Endothelial cell of umbilical vein (primary cell): ENCODE data around the gene CCDC150. TPM values are rescaled to one million over a fixed set of nuclear protein-coding genes. Genes with fewer than 3 reads are reported as not detected.

ENCODE experiments used
- Bru-seq: library from RNA; stranded (reverse); fragments of 400-500 nt; gene quantifications from one replicate; lab custom pipeline; 2021; lab: Mats Ljungman, UMichigan
- BruChase-seq, 2 experiments: library from RNA; stranded (reverse); fragments of 400-500 nt; gene quantifications; one replicate each; lab custom pipeline; 2021; lab: Mats Ljungman, UMichigan
- BruUV-seq: library from RNA; stranded (reverse); fragments of 400-500 nt; replicated peaks from 2 replicates; lab custom pipeline; 2021; lab: Mats Ljungman, UMichigan
- CTCF ChIA-PET: fragments of 300-600, 350-600 bp; sonication (Branson Sonifier 250); formaldehyde crosslinking; loops from one replicate; lab custom pipeline; 2021; ENCODE audit warnings: antibody characterized with exemption, inconsistent platforms; lab: Charles Lee
- POLR2A ChIA-PET: fragments of 300-600, 350-600 bp; sonication (Branson Sonifier 250); formaldehyde crosslinking; loops from one replicate; lab custom pipeline; 2021; ENCODE audit warnings: antibody characterized with exemption, inconsistent platforms; lab: Charles Lee
- DNase-seq: peaks from one replicate; pipeline ENCODE4 v3.0.0-alpha.2; 2011; ENCODE audit warnings: low read depth, low spot score
- FAIRE-seq: peaks from 2 replicates; lab custom pipeline; 2011; peaks lifted over from hg19 to GRCh38; lab: Jason Lieb, UNC
- H2AFZ ChIP-seq: 2 replicates; pipeline ENCODE4 v1.6.0; 2012; ENCODE audit warnings: low read depth, low read length, control low read depth, inconsistent platforms
- H3K27ac ChIP-seq: 2 replicates; pipeline ENCODE4 v1.5.1; 2011; ENCODE audit warnings: low read depth, mild to moderate bottlenecking, control low read depth, low read length, moderate library complexity; ENCODE audit not compliant: insufficient read depth
- H3K27me3 ChIP-seq, 2 experiments: 2 replicates each; pipeline versions ENCODE4 v1.6.0 to v1.6.1; 2011; ENCODE audit warnings: low read length in 2 of 2, mixed read lengths in 1 of 2; ENCODE audit not compliant: control insufficient read depth in 2 of 2, insufficient read depth in 2 of 2
- H3K36me3 ChIP-seq, 2 experiments: 2 replicates in 1 of 2; 3 replicates in 1 of 2; pipeline ENCODE4 v1.5.1; 2011; ENCODE audit warnings: low read length in 2 of 2, mild to moderate bottlenecking in 1 of 2, moderate library complexity in 1 of 2; ENCODE audit not compliant: control insufficient read depth in 2 of 2, insufficient read depth in 2 of 2; ENCODE audit errors: extremely low read depth in 1 of 2
- H3K4me1 ChIP-seq: 3 replicates; pipeline ENCODE4 v1.5.1; 2011; ENCODE audit warnings: mild to moderate bottlenecking, low read length; ENCODE audit not compliant: control insufficient read depth, insufficient read depth; ENCODE audit errors: extremely low read depth
- H3K4me2 ChIP-seq: 2 replicates; pipeline ENCODE4 v1.6.1; 2011; ENCODE audit warnings: low read length, control low read depth, mixed read lengths; ENCODE audit not compliant: insufficient read depth
- H3K4me3 ChIP-seq, 3 experiments: fragments of 200-600 bp in 1 of 3; sonication (generic), shearing (Covaris generic) in 1 of 3; replicated peaks in 1 of 3; 2 replicates each; pipeline ENCODE4 v1.5.1; 2011 to 2016; ENCODE audit warnings: control low read depth in 3 of 3, low read length in 3 of 3, mild to moderate bottlenecking in 2 of 3, inconsistent platforms in 1 of 3, low read depth in 1 of 3, moderate library complexity in 1 of 3; ENCODE audit not compliant: insufficient read depth in 1 of 3
- H3K79me2 ChIP-seq: 2 replicates; pipeline ENCODE4 v1.6.0; 2012; ENCODE audit warnings: low read length, inconsistent platforms; ENCODE audit not compliant: control insufficient read depth, insufficient read depth
- H3K9ac ChIP-seq: replicated peaks from 2 replicates; pipeline ENCODE3; 2011; ENCODE audit warnings: low read length, control low read depth; ENCODE audit not compliant: insufficient read depth; ENCODE audit errors: extremely low read depth
- H3K9me1 ChIP-seq: replicated peaks from 3 replicates; pipeline ENCODE4 v1.6.0; 2011; ENCODE audit warnings: mild to moderate bottlenecking, low read length; ENCODE audit not compliant: control insufficient read depth, insufficient read depth; ENCODE audit errors: extremely low read depth
- H3K9me3 ChIP-seq: replicated peaks from 2 replicates; pipeline ENCODE4 v1.5.1; 2012; ENCODE audit warnings: low read length, inconsistent platforms; ENCODE audit not compliant: control insufficient read depth, insufficient read depth
- H4K20me1 ChIP-seq: replicated peaks from 2 replicates; pipeline ENCODE3; 2011; ENCODE audit warnings: mild to moderate bottlenecking, low read length; ENCODE audit not compliant: control insufficient read depth, insufficient read depth; ENCODE audit errors: extremely low read depth
- FOS ChIP-seq: IDR thresholded peaks from 2 replicates; pipeline ENCODE4 v1.6.1; 2011; ENCODE audit warnings: mild to moderate bottlenecking, low read length, moderate library complexity, borderline replicate concordance; ENCODE audit not compliant: insufficient read depth
- GATA2 ChIP-seq: IDR thresholded peaks from 2 replicates; pipeline ENCODE4 v1.7.0; 2011; ENCODE audit warnings: low read depth, mild to moderate bottlenecking, moderate library complexity, mixed read lengths, low read length; ENCODE audit not compliant: insufficient read length, insufficient read depth
- MAX ChIP-seq: IDR thresholded peaks from 2 replicates; pipeline ENCODE4 v1.6.1; 2011; ENCODE audit not compliant: insufficient read depth, insufficient read length
- POLR2A ChIP-seq: IDR thresholded peaks from 2 replicates; pipeline ENCODE4 v1.6.1; 2012; ENCODE audit warnings: low read depth, mild to moderate bottlenecking, control low read depth, low read length
- POLR2AphosphoS5 ChIP-seq: IDR thresholded peaks from 2 replicates; pipeline ENCODE4 v1.6.1; 2012; ENCODE audit warnings: low read depth, mild to moderate bottlenecking, control low read depth, low read length, moderate library complexity; ENCODE audit not compliant: insufficient read depth
- dilution Hi-C: fragments of 300-500 bp; cut with MboI; formaldehyde crosslinking; loops from one replicate; pipeline ENCODE4 v1.15.0; 2019; ENCODE audit warnings: low sequenced_read_pairs; ENCODE audit not compliant: extremely low pct_ligation_motif_present
- intact Hi-C: fragments of 100-400 bp; cut with micrococcal nuclease; formaldehyde crosslinking; loops from one replicate; pipeline ENCODE4 v1.10.0; 2022
- long read RNA-seq: library from polyadenylated mRNA; stranded (forward); transcript quantifications from one replicate; pipeline ENCODE4 v2.0.0, GENCODE V29; 2021
- polyA minus RNA-seq, 3 experiments: library from RNA; depleted of rRNA, polyadenylated mRNA; stranded (reverse); fragments of >200 nt; gene quantifications; 1 replicate in 1 of 3; 2 replicates in 2 of 3; pipeline ENCODE4 v1.2.3, GENCODE V29; 2011
- polyA plus RNA-seq, 4 experiments: library from polyadenylated mRNA; depleted of rRNA in 3 of 4; stranded (reverse) in 3 of 4; unstranded in 1 of 4; fragments of >200 nt; gene quantifications; 2 replicates each; pipeline versions ENCODE4 v1.2.1 to v1.2.3, GENCODE V29; 2011 to 2012; ENCODE audit warnings: missing spikeins in 1 of 4
- total RNA-seq: library from RNA; stranded (reverse); gene quantifications from 2 replicates; pipeline ENCODE4 v1.2.3, GENCODE V29; 2021
- TF ChIP-seq, protein P1 (sequence below), 2 donors: IDR thresholded peaks; 1 replicate in 1 of 2; 2 replicates in 1 of 2; pipeline ENCODE4 v1.5.1; 2011; ENCODE audit warnings: low read length in 2 of 2, mild to moderate bottlenecking in 2 of 2, moderate library complexity in 2 of 2, control low read depth in 1 of 2, inconsistent platforms in 1 of 2, low read depth in 1 of 2; ENCODE audit not compliant: insufficient read depth in 1 of 2; ENCODE audit errors: extremely low read depth in 1 of 2

Gene CCDC150
- total RNA-seq (18.1 and 19.9 TPM in 2 replicates), polyA plus RNA-seq (1.1 and 1.7 TPM in 2 replicates), polyA minus RNA-seq (7.9 and 8.3 TPM in 2 replicates), Bru-seq, nascent RNA (percentile 66 among the genes with signal in this experiment), BruChase-seq, experiment 1, labeled RNA remaining after a 6-hour chase (percentile 50 among the genes with signal in this experiment), BruChase-seq, experiment 2, labeled RNA remaining after a 2-hour chase (percentile 65 among the genes with signal in this experiment)
- polyA plus RNA-seq (2011; cell fraction: cytosol; rRNA removed) = 1.3 and 2.2 TPM in 2 replicates
- 43.9 and 79.3 TPM in 2 replicates for polyA plus RNA-seq (2011; cell fraction: nucleus; rRNA removed)
- polyA plus RNA-seq (2012) = 3.9 and 4.5 TPM in 2 replicates
- polyA minus RNA-seq (2011; cell fraction: cytosol; rRNA and poly(A)+ RNA removed) = 6.5 TPM
- polyA minus RNA-seq (2011; cell fraction: nucleus; rRNA and poly(A)+ RNA removed) = 31.1 and 55.3 TPM in 2 replicates
- long read RNA-seq, partial matches to known transcripts = 1 of 4 reads
- long read RNA-seq, other reads (novel, unspliced or antisense) = 3 of 4 reads

DNA sequence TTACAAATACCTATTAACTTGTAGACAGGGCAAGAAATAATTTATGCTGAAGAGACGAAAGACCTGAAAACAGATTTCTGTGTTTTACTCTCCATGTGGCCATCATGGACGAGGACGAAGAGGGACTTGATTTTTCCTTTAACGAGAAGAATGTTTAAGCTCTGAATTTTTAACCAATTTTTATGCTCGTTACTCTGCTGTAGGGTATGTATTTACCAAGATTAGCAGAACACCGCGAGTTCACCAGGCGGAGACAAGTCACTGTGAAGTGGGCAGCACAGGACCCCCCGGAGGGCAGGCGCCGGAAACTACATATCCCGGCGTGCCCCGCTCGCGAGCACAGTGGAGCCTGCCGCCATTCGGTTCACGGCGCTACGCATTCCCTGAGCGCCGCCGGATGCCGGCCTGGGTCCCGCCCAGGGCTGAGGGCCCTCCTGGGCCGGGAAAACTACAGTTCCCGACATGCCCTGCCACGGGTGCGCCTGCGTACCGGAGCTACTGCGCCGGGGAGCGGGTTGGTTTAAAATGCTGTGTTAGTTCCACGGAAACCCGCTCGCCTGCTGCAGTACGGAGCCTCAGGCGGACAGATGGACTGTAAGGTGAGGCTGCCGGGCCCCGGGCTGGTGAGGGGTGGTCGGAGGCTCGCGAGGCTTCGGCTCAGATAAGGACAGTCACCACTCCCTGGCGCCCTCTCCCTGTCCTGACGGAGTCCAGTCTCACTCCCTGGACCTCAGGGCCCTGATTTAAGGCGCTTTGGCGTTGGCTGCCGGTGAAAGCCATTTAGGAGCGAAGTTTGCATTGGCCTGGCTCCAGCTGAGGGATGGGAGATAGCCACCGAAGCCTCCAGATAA lies at the start of gene CCDC150:
CCDC150 (plus strand) TSS at position 536 of the 851 bp plus-strand sequence; CDS start at position 588, 52 bp downstream.
- peak within 1 kb of the TSS; percentile 36 to 86 (median 74) for H3K4me3 ChIP-seq
- FAIRE-seq (peak; percentile 74), DNase-seq (peak; percentile 96)
- H3K36me3 ChIP-seq = no peaks in the 10 kb centered on the region
- peaks cover 24% of the 10 kb centered on the region for H3K79me2 ChIP-seq
- H3K27me3 ChIP-seq = no peaks in the 10 kb centered on the region
- H2AFZ ChIP-seq = peak within 1 kb of the TSS; percentile 68
- ChIA-PET POLR2A (no interaction called here), CTCF (interaction anchor here (0.9 to 1.6 kb wide), 4 partner anchors 12 to 112 kb away, joined by 3 to 4 read pairs (median 4); no protein-coding TSS in a partner anchor)
- peak within 1 kb of the TSS; percentile 80 for H3K4me2 ChIP-seq
- dilution Hi-C loops (no loop called here), intact Hi-C loops (loop anchor here (1.0 kb wide), 2 partner anchors 33 to 46 kb away; partner anchors contain the start of gene HECW2)
- no peaks in the 10 kb centered on the region for H4K20me1 ChIP-seq
- H3K27ac ChIP-seq = peak within 1 kb of the TSS; percentile 17
- peaks cover 9% of the 10 kb centered on the region for H3K4me1 ChIP-seq
- TF ChIP-seq FOS (no peak), POLR2A (no peak), POLR2AphosphoS5 (peak; percentile 76), GATA2 (no peak), MAX (peak; percentile 8)
- TF ChIP-seq, protein P1, sequence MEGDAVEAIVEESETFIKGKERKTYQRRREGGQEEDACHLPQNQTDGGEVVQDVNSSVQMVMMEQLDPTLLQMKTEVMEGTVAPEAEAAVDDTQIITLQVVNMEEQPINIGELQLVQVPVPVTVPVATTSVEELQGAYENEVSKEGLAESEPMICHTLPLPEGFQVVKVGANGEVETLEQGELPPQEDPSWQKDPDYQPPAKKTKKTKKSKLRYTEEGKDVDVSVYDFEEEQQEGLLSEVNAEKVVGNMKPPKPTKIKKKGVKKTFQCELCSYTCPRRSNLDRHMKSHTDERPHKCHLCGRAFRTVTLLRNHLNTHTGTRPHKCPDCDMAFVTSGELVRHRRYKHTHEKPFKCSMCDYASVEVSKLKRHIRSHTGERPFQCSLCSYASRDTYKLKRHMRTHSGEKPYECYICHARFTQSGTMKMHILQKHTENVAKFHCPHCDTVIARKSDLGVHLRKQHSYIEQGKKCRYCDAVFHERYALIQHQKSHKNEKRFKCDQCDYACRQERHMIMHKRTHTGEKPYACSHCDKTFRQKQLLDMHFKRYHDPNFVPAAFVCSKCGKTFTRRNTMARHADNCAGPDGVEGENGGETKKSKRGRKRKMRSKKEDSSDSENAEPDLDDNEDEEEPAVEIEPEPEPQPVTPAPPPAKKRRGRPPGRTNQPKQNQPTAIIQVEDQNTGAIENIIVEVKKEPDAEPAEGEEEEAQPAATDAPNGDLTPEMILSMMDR (IDR thresholded peaks at IDR 0.05; ENCODE audit: extremely low read depth in 1 of 2, insufficient read depth in 1 of 2, low read depth in 1 of 2, low read length in 2 of 2) = peak in 1 of 2 donors; percentile 22
- H3K9me1 ChIP-seq = no peaks in the 10 kb centered on the region
- H3K9me3 ChIP-seq = no peaks in the 10 kb centered on the region
- H3K9ac ChIP-seq = peak within 1 kb of the TSS; percentile 34
- TSS peak; percentile 46 for BruUV-seq
